B cell (primary cell): ENCODE measurements around the gene RPH3AL.

Experiments used
- EZH2 ChIP-seq: IDR thresholded peaks from 2 replicates; pipeline ENCODE4 v1.6.1; 2012; ENCODE audit warnings: borderline replicate concordance, low read depth, mild to moderate bottlenecking, moderate library complexity, low read length; ENCODE audit not compliant: insufficient read depth, poor library complexity, severe bottlenecking
- TF ChIP-seq, protein P1 (sequence below): fragments of 200-600 bp; IDR thresholded peaks from one replicate; pipeline ENCODE4 v1.8.0; 2022; ENCODE audit warnings: antibody characterized with exemption, mild to moderate bottlenecking

DNA sequence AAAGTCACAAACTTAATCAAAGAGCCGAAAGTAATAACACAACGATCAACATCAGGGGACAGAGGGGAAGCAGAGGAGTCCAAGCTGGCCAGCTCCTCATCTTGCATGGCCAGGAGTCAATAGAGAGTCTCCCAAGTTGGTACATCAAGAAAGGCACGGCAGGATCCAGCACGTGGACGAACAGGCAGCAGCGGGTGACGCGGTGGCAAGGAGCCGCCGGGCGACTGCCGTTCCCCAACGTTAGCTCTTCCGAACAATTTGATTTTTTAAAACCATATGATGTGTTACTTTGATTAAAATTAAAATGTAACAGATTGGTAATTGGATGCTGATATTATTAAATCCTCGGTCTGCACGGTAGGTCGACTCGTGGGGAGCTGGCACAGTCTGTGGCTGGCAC lies 89.3 kb downstream of the RPH3AL start:
- TF ChIP-seq, protein P1, sequence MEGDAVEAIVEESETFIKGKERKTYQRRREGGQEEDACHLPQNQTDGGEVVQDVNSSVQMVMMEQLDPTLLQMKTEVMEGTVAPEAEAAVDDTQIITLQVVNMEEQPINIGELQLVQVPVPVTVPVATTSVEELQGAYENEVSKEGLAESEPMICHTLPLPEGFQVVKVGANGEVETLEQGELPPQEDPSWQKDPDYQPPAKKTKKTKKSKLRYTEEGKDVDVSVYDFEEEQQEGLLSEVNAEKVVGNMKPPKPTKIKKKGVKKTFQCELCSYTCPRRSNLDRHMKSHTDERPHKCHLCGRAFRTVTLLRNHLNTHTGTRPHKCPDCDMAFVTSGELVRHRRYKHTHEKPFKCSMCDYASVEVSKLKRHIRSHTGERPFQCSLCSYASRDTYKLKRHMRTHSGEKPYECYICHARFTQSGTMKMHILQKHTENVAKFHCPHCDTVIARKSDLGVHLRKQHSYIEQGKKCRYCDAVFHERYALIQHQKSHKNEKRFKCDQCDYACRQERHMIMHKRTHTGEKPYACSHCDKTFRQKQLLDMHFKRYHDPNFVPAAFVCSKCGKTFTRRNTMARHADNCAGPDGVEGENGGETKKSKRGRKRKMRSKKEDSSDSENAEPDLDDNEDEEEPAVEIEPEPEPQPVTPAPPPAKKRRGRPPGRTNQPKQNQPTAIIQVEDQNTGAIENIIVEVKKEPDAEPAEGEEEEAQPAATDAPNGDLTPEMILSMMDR = no peak
- no peak for TF ChIP-seq EZH2
